ENCODE measurements around the gene FOXP1. TPM values are rescaled to one million over a fixed set of nuclear protein-coding genes. Genes with fewer than 3 reads are reported as not detected.
"Not testable (repeated sequence)": the region's sequence is repeated elsewhere in the genome, so short reads cannot be mapped to it uniquely, and the experiment has no call there.

Gene FOXP1
- total RNA-seq, 4 donors from 2014 or later = 86.4 to 107 (median 93.8) TPM

DNA sequence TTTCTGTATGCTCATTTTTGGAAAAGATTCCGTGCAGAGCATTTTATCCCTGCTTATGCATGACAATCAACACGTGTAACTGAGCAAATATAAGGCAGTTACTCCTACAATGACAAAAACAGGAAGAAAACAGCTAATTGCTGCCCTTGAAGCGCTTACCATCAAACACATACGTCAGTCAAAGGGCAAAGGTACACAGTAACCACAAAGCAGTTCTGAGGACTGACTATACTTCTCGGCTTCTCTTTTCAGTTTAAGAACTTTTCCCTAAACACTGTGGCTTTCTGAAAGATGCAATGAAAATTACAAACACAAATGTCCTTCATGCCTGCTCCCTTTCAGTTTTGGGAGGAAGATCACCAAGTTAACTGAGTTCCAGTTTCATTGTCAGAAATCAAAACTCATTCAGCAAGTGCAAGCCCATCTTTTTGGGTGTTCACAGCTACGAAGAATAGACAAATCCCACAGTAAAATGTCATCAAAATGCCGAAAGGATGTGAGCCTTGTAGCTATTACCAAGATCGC, 602.8 kb downstream of the FOXP1 start:
- WGBS, 2 donors = 71 to 74% methylated on average over 8 of the region's 8 CpGs
- Histone ChIP-seq H3K27me3 (no peaks in the 10 kb centered on the region), H3K27ac (peak overlapping the region in 2 of 4 donors; percentile 81 to 90), H3K4me3 (no peak overlapping the region), H3K4me1 (peaks cover 0 to 45% (median 19%) of the 10 kb centered on the region in 4 donors), H3K9me3 (no peaks in the 10 kb centered on the region), H3K36me3 (peaks cover 0 to 31% (median 0%) of the 10 kb centered on the region in 3 donors)
- no peak for DNase-seq (ENCODE audit: low spot score in 2 of 2)
- TF ChIP-seq POLR2A (IDR thresholded peaks at IDR 0.05) (no peak), EP300 (IDR thresholded peaks at IDR 0.05) (no peak)
- TF ChIP-seq, protein P1, sequence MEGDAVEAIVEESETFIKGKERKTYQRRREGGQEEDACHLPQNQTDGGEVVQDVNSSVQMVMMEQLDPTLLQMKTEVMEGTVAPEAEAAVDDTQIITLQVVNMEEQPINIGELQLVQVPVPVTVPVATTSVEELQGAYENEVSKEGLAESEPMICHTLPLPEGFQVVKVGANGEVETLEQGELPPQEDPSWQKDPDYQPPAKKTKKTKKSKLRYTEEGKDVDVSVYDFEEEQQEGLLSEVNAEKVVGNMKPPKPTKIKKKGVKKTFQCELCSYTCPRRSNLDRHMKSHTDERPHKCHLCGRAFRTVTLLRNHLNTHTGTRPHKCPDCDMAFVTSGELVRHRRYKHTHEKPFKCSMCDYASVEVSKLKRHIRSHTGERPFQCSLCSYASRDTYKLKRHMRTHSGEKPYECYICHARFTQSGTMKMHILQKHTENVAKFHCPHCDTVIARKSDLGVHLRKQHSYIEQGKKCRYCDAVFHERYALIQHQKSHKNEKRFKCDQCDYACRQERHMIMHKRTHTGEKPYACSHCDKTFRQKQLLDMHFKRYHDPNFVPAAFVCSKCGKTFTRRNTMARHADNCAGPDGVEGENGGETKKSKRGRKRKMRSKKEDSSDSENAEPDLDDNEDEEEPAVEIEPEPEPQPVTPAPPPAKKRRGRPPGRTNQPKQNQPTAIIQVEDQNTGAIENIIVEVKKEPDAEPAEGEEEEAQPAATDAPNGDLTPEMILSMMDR (IDR thresholded peaks at IDR 0.05) = no peak

DNA sequence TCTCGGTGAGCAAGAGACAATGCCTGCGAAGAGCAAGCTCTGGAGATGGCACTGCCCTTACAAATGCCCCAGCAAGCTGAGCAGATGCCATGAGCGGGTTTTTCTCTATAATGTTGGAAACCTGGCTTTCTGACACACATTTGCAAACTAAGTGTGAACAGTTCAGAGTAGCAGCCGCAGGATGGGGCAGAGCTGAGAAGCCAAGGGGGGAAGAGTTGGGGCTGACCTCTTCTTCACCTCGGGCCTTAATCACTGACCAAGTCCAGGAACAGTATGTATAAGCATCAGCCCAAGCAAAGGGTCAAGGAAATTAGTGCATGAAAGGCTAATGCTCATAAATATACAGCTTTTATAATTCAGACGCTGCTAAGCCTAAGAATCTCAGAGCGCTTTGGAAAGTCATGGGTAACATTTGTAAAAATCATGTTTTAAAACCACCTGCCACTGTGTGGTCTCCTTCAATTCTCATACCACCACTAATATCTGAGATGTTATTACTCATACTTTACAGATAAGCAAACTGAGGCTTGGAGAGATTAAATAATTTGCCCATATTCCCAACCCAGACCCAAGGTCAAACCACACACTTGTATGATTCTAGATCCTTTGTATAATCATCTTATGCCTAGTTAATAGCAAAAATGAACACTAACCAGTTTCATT, 603.4 kb downstream of the FOXP1 start:
- 82 to 86% methylated on average over 7 of the region's 7 CpGs for WGBS, 2 donors
- H3K4me1 ChIP-seq = peaks cover 0 to 45% (median 19%) of the 10 kb centered on the region in 4 donors
- no peak for DNase-seq (ENCODE audit: low spot score in 2 of 2)
- peak overlapping the region in 2 of 4 donors; percentile 81 to 90 for H3K27ac ChIP-seq
- H3K9me3 ChIP-seq = no peaks in the 10 kb centered on the region
- no peak for TF ChIP-seq POLR2A (IDR thresholded peaks at IDR 0.05)
- TF ChIP-seq, protein P1 (IDR thresholded peaks at IDR 0.05) = no peak
- TF ChIP-seq EP300 (IDR thresholded peaks at IDR 0.05) = no peak
- no peak overlapping the region for H3K4me3 ChIP-seq
- no peaks in the 10 kb centered on the region for H3K27me3 ChIP-seq
- peaks cover 0 to 37% (median 0%) of the 10 kb centered on the region in 3 donors for H3K36me3 ChIP-seq

DNA sequence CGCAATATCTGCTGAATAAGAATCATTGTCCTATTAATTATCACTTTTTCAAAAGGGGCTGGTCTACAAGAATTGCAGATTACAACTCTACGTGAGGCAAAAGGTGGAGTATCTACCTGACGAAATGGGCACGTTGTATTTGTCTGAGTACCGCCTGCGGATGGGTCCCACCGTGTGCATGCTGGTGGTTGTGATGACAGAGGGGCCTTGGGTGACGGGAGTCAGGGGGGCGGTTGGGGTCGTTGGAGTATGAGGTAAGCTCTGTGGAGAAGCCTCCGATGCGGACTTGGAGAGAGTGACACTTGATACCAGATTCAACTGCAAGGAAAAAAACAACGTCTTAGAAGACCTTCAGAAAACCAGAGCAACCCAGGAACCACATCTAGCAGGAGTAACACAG, 605.8 kb downstream of the FOXP1 start:
- H3K4me3 ChIP-seq = no peak overlapping the region
- peaks cover 0 to 53% (median 0%) of the 10 kb centered on the region in 3 donors for H3K36me3 ChIP-seq
- no peaks in the 10 kb centered on the region for H3K9me3 ChIP-seq
- H3K27me3 ChIP-seq = no peaks in the 10 kb centered on the region
- H3K4me1 ChIP-seq = peaks cover 0 to 26% (median 10%) of the 10 kb centered on the region in 4 donors
- no peak for TF ChIP-seq EP300 (IDR thresholded peaks at IDR 0.05)
- TF ChIP-seq, protein P1 (IDR thresholded peaks at IDR 0.05) = no peak
- no peak for TF ChIP-seq POLR2A (IDR thresholded peaks at IDR 0.05)
- H3K27ac ChIP-seq = no peak overlapping the region
- 96% methylated on average over 13 of the region's 13 CpGs for WGBS, 2 donors
- DNase-seq (ENCODE audit: low spot score in 2 of 2) = no peak

DNA sequence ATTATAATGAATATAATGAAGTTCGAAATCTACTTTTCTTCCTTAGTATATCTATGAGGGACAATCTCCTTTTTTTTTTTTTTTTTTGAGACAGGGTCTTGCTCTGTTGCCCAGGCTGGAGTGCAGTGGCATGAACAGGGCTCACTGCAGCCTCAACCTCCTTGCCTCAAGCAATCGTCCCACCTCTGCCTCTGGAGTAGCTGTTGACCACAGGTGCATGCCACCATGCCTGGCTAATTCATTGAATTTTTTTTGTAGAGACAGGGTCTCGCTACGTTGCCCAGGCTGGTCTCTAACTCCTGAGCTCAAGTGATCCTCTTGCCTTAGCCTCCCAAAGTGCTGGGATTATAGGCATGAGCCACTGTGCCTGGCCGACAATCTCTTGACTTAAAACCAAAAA, 607.5 kb downstream of the FOXP1 start:
- Histone ChIP-seq H3K4me1 (peaks cover 0 to 11% (median 2%) of the 10 kb centered on the region in 4 donors), H3K27ac (peak overlapping the region in 1 of 4 donors; percentile 14), H3K36me3 (peaks cover 0 to 68% (median 0%) of the 10 kb centered on the region in 3 donors)
- H3K27me3 ChIP-seq; DNase-seq (ENCODE audit: low spot score in 2 of 2); H3K4me3 ChIP-seq; H3K9me3 ChIP-seq: not testable (repeated sequence)
- 90 to 97% methylated on average over 5 of the region's 5 CpGs for whole genome bisulfite sequencing, 2 donors

DNA sequence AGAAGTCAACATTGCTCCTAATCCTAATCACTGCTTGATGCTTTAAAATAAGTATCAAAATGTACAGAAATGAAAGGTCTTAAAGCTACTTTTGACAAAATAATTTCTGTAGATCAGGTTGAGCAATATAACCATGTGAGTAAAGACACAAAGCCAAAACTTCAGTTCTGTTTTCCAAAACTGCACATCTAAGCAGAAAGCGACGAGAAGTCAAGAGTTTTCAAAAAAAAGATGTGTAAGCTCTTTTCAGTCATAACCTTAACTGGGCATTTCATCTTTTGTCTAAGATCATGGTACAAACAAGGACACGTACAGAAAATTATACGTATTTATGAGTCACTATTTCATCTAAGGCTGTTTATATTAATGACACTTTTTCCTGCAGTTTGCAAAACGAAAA, 608.8 kb downstream of the FOXP1 start:
- Histone ChIP-seq H3K27me3 (no peaks in the 10 kb centered on the region), H3K9me3 (no peaks in the 10 kb centered on the region), H3K4me3 (no peak overlapping the region), H3K4me1 (peaks cover 0 to under 1% (median 0%) of the 10 kb centered on the region in 4 donors), H3K36me3 (peaks cover 0 to 78% (median under 1%) of the 10 kb centered on the region in 3 donors), H3K27ac (peak overlapping the region in 2 of 4 donors; percentile 32 to 56)
- TF ChIP-seq, protein P1 (IDR thresholded peaks at IDR 0.05) = no peak
- TF ChIP-seq EP300 (IDR thresholded peaks at IDR 0.05) (peak; percentile 30 to 66), POLR2A (IDR thresholded peaks at IDR 0.05) (no peak)
- no peak for DNase-seq (ENCODE audit: low spot score in 2 of 2)
- 77 to 79% methylated on average over 5 of the region's 5 CpGs for WGBS, 2 donors
